Activated naive CD4-positive, alpha-beta T cell treated with anti-CD3 and anti-CD28 coated beads, Interleukin-2, amount 50 U/mL, for 72 hours (primary cell): Measurements from ENCODE around the gene SYAP1. TPM values are rescaled to one million over a fixed set of nuclear protein-coding genes. Genes with fewer than 3 reads are reported as not detected.
A peak's percentile ranks its signal among the peaks of the same experiment; 100 is the strongest.
"Not testable (repeated sequence)": the region's sequence is repeated elsewhere in the genome, so short reads cannot be mapped to it uniquely, and the experiment has no call there.

Source experiments
- ATAC-seq, 2 donors: fragments of 150-1000 bp; cut with Tn5 transposase; 2 replicates each; pipeline ENCODE4 v1.10.0; 2021; ENCODE audit warnings: mild to moderate bottlenecking in 2 of 2, moderate library complexity in 2 of 2
- DNase-seq, 2 donors: peaks; one replicate each; pipeline ENCODE4 v3.0.0; 2021 to 2022; ENCODE audit warnings: low spot score in 2 of 2
- H3K27ac Mint-ChIP-seq, 2 donors: one replicate each; pipeline ENCODE4 v1.8.0; 2022; ENCODE audit warnings: mild to moderate bottlenecking in 2 of 2, mixed read lengths in 2 of 2
- H3K36me3 Mint-ChIP-seq, 2 donors: one replicate each; pipeline ENCODE4 v1.8.0; 2022; ENCODE audit warnings: mixed read lengths in 2 of 2
- H3K9me3 Mint-ChIP-seq, 2 donors: one replicate each; pipeline ENCODE4 v1.8.0; 2022; ENCODE audit warnings: mixed read lengths in 2 of 2
- total RNA-seq, 2 donors: library from RNA; stranded (reverse); gene quantifications; one replicate each; pipeline ENCODE4 v1.2.3, GENCODE V29; 2022

SYAP1 gene
- total RNA-seq, 2 donors from 2014 or later: 16.8 to 19.5 TPM

GRCh38 chrX:16714504-16714903 lies 4.9 kb upstream of the SYAP1 start:
- Mint-ChIP-seq H3K27ac (no peak overlapping the region), H3K36me3 (peaks cover 6 to 8% of the 10 kb centered on the region in 2 donors), H3K9me3 (no peaks in the 10 kb centered on the region)
- no peak for ATAC-seq
- DNase-seq: no peak

- not testable (repeated sequence) for ATAC-seq, H3K27ac Mint-ChIP-seq, DNase-seq, H3K9me3 Mint-ChIP-seq
- H3K36me3 Mint-ChIP-seq: peaks cover 9 to 11% of the 10 kb centered on the region in 2 donors
These were observed 3.8 kb upstream of the SYAP1 start for GRCh38 chrX:16715638-16716037.

DNA sequence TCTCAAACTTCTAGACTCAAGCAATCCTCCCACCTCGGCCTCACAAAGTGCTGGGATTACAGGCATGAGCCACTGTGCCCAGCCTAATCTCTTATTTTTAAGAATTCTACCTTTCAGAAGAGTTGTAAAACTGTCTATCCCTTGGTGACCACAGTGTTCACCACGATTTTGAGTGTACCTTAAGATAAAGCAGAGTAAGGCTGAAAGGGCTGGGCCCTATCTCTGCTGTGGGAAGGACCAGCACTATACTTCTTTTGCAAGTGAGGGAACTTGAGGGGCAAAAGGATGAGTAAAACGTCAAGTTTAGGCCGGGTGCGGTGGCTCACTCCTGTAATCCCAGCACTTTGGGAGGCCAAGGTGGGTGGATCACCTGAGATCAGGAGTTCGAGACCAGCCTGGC lies 3.0 kb upstream of the SYAP1 start:
- not testable (repeated sequence) for H3K36me3 Mint-ChIP-seq, H3K9me3 Mint-ChIP-seq, H3K27ac Mint-ChIP-seq, ATAC-seq, DNase-seq

GRCh38 chrX:16718824-16719333 lies 533 bp upstream of the SYAP1 start:
- DNase-seq (no peak), ATAC-seq (peak in 1 of 2 donors; percentile 8)
- H3K27ac Mint-ChIP-seq: peak overlapping the region; percentile 96 to 97
- no peaks in the 10 kb centered on the region for H3K9me3 Mint-ChIP-seq
- H3K36me3 Mint-ChIP-seq: peaks cover 5% of the 10 kb centered on the region in 2 donors

DNA sequence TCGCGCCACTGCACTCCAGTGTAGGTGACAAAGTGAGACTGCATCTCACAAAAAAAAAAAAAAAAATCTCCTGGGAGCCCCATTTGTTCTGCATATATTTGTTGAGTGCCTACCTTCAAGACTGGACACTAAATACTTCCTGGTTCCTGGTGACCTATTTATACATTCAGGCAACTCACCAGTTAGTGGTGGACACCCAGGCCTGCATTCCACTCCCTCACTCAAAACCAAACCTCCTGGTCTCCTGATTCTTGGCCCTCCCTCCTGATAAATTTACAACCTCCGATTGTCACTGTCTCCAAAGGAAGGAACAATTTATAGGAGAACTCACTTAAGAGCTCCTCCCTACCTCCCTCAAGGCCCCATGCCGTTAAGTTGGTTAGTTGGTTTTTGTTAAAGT lies 3.1 kb downstream of the SYAP1 start:
- ATAC-seq: no peak
- Mint-ChIP-seq H3K9me3 (no peaks in the 10 kb centered on the region), H3K27ac (no peak overlapping the region), H3K36me3 (peaks cover 5 to 11% of the 10 kb centered on the region in 2 donors)
- DNase-seq: no peak

GRCh38 chrX:16725072-16725471 lies 5.7 kb downstream of the SYAP1 start:
- no peak for DNase-seq
- peaks cover 0 to 5% of the 10 kb centered on the region in 2 donors for H3K36me3 Mint-ChIP-seq
- no peak for ATAC-seq
- no peak overlapping the region for H3K27ac Mint-ChIP-seq
- H3K9me3 Mint-ChIP-seq: no peaks in the 10 kb centered on the region

DNA sequence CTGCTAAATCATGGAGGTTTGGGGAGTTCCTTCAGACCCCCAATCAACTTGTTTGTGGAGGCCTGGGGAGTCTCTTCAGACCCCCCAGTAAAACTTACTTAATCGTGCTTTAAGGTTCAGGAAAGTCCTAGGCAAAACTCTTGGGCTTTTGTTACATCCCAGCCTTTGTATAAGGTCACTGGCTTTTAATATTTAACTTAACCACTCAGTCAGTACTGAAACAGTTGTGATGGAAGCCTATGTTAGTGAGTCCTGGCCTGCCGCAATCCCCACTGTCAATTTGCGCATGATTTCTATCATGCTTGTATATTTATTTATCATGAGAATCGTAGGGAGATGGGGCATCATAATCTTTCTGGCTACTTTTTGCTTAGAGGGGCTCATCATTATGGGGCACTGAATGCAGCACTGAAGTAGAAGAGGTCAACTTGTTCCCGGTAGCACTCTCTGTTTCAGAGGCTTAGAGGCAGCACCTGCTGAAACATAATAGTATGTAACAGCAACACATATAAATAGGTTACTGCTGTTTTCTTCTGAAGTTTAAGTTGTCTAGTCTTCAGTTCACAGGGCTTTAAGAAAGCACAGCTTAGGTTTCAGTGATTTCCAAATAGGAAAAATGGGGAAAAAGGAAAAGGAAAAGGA lies 7.1 kb downstream of the SYAP1 start:
- H3K27ac Mint-ChIP-seq, DNase-seq, H3K9me3 Mint-ChIP-seq, H3K36me3 Mint-ChIP-seq, ATAC-seq: not testable (repeated sequence)

GRCh38 chrX:16727637-16728036 lies 8.2 kb downstream of the SYAP1 start:
- no peak overlapping the region for H3K27ac Mint-ChIP-seq
- ATAC-seq: no peak
- no peak for DNase-seq
- no peaks in the 10 kb centered on the region for H3K9me3 Mint-ChIP-seq
- peaks cover 0 to 5% of the 10 kb centered on the region in 2 donors for H3K36me3 Mint-ChIP-seq

DNA sequence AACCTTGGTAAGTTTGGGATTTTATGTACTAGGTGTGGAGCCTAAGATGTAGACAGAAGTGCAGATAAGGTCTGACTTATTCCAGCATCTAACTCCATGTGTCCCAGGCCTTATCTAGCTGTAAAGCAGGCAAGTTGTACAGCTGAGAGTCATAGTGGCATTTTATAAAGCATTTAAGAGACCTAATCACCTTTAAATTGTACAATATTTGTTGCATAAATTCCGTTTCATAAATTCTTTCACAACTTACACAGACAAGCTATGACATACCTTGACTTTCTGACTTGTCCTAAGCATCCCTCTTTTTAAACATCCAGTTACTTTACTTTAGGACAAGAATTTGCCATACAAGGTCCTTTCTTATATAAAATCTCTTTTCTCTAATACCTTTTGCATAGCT lies 11.0 kb downstream of the SYAP1 start:
- Mint-ChIP-seq H3K27ac (no peak overlapping the region), H3K36me3 (peaks cover 0 to 4% of the 10 kb centered on the region in 2 donors), H3K9me3 (no peaks in the 10 kb centered on the region)
- no peak for ATAC-seq
- no peak for DNase-seq

DNA sequence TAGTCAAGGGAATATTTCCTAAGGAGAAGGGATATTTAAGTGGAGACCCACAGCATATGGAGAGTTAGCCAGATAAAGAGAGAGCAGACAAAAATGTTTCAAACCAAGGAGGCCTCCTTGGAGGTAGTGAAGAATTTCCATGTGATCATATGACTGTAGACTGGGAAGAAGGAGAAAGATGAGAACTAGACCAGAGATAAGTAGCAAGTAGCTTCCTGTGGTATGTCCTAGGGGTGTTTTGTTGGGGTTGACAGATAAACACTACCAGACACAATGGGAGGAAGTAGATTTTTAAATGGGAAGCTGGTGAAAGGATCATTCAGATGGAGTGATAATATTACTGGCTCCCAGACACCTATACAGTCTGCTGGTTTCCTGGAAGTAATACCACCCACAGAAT lies 13.6 kb downstream of the SYAP1 start:
- DNase-seq (no peak), ATAC-seq (no peak)
- Mint-ChIP-seq H3K36me3 (no peaks in the 10 kb centered on the region), H3K27ac (peak overlapping the region; percentile 26 to 73), H3K9me3 (no peaks in the 10 kb centered on the region)

DNA sequence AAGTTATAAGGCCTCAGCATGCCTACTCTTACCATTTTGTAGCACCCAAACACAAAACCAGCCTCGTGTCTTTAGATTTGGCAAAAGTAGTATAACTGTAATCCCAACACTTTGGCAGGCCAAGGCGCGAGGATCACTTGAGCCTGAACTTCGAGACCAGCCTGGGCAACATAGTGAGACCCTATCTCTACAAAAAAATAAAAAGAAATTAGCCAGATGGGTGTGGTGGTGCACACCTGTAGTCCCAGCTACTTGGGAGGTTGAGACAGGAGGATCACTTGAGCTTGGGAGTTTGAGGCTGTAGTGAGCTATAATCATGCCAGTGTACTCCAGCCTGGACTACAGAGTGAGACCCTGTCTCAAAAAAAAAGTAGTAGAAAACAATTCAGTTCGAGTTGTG lies 17.6 kb downstream of the SYAP1 start:
- DNase-seq (no peak), ATAC-seq (no peak)
- Mint-ChIP-seq H3K36me3 (no peaks in the 10 kb centered on the region), H3K9me3 (no peaks in the 10 kb centered on the region), H3K27ac (no peak overlapping the region)

GRCh38 chrX:16739574-16739973 lies 20.2 kb downstream of the SYAP1 start:
- no peak for DNase-seq
- Mint-ChIP-seq H3K27ac (peak overlapping the region in 1 of 2 donors; percentile 65), H3K36me3 (peaks cover 0 to 5% of the 10 kb centered on the region in 2 donors), H3K9me3 (no peaks in the 10 kb centered on the region)
- no peak for ATAC-seq

DNA sequence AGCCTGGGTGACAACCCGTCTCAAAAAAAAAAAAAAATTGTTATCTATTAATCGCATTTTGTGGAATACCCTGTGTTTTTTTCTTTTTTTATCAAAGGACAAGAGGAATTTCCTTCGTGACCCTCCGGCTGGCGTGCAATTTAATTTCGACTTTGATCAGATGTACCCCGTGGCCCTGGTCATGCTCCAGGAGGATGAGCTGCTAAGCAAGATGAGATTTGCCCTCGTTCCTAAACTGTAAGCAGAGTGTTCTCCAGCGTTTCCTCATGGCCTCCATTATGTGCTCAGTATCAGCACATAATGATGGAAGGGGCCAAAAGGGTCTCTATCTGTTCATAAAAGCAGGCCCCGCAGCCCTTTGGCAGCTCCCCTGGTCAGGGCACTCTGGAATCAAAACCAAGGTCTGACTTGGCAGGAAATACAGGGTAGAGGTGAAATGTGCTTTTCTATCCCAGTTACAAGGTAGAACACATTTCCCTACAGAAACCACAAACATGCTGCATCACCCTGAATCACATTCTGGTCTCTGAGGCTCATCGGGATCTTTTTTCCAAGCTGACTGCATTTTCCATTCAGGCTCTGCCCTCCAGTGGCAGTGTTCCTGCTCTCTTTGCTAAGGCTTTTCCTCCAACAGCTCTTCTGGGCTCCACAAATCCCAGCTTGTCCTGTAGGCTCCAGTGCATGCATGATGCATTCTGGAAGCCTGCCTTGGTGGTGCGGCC lies 24.4 kb downstream of the SYAP1 start:
- Mint-ChIP-seq H3K9me3 (no peaks in the 10 kb centered on the region), H3K27ac (no peak overlapping the region), H3K36me3 (peaks cover 0 to 5% of the 10 kb centered on the region in 2 donors)
- ATAC-seq: no peak
- DNase-seq: no peak

DNA sequence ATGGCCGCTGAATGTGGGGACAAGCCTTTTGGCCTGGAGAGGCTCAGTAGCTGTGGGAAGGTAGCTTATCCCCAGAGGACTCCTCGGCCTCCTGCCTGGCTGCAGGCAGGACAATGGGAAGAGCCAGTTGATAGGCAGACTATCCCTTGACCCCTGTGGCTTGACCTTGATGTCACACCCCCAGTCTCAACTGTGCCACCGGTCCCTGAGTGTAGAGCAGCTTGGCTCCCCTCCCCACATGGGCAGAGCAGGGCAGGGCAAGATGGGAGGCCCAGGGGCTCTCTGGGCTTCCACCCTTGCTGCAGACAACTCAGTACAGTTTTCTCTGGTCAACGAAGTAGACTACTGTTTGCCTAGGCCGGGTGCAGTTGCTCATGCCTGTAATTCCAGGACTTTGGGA lies 25.7 kb downstream of the SYAP1 start:
- Mint-ChIP-seq H3K9me3 (no peaks in the 10 kb centered on the region), H3K27ac (no peak overlapping the region), H3K36me3 (peaks cover 0 to 5% of the 10 kb centered on the region in 2 donors)
- no peak for ATAC-seq
- no peak for DNase-seq

- ATAC-seq: no peak
- H3K36me3 Mint-ChIP-seq: peaks cover 0 to 5% of the 10 kb centered on the region in 2 donors
- DNase-seq: no peak
- no peaks in the 10 kb centered on the region for H3K9me3 Mint-ChIP-seq
- no peak overlapping the region for H3K27ac Mint-ChIP-seq
These were observed 26.2 kb downstream of the SYAP1 start for GRCh38 chrX:16745659-16746058.

DNA sequence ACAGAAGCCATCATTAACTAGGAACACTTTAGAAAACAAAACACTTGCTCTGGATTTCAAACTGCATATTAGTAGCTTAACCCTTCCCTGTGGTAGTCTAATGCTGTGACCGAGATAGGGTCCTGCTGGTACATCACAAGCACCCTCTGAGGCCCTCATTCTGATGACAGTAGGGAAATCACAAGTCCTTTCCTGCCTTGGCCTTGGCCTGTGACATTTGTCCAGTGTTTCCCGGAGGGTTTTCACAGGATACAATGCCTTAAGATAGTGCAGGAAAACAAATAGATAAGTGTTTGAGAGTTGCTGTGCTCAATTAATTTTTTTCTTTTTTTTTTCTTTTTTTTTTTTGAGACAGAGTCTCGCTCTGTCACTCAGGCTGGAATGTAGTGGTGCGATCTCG lies 29.0 kb downstream of the SYAP1 start:
- no peak overlapping the region for H3K27ac Mint-ChIP-seq
- H3K36me3 Mint-ChIP-seq: peaks cover 0 to 5% of the 10 kb centered on the region in 2 donors
- DNase-seq (no peak), ATAC-seq (no peak)
- no peaks in the 10 kb centered on the region for H3K9me3 Mint-ChIP-seq

DNA sequence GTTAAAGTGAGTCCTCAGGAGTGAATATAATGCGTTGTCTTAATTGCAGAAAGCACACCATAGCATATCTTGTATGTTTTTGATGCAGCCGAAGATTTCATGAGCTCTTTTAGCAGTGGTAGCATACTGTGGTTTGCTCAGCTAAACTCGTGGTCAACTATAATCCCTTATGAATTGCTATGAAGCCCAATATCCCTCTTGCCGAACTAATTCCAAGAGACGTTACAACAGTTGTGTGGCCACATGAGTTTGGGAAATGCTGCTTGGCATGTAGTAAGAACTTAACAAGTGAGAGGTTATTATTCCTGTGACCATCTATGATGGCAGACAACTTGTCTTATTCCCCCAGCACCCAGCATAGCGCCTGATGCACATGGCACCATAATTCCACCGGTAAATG lies 30.7 kb downstream of the SYAP1 start:
- no peak for ATAC-seq
- no peaks in the 10 kb centered on the region for H3K36me3 Mint-ChIP-seq

DNA sequence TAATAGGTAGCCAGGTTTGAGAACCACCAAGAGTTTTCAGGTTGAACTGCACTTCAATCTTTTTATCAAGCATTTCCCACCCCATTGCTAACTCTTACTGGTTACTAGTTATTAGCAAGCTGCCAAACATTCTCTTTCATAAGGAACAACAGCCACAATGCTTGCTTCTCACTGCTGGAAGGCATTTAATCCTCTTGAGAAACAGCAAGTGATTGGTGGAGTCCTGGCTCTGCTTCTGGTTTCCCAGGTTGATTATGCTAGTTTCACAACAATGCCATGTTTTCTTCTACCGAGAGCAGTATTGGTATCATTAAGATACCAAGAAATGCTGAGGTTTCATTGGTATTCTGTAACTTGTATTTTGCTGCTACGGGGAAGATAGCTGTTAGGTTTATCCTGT lies 34.6 kb downstream of the SYAP1 start:
- no peaks in the 10 kb centered on the region for H3K9me3 Mint-ChIP-seq
- H3K36me3 Mint-ChIP-seq: peaks cover 0 to 6% of the 10 kb centered on the region in 2 donors
- peak overlapping the region in 1 of 2 donors; percentile 74 for H3K27ac Mint-ChIP-seq
- ATAC-seq (no peak), DNase-seq (no peak)

More for the DNA sequence above, 30.7 kb downstream of the SYAP1 start:
- no peak overlapping the region for H3K27ac Mint-ChIP-seq
- H3K9me3 Mint-ChIP-seq: no peaks in the 10 kb centered on the region
- DNase-seq: no peak
